NCI-H1930 (cell line): Measurements from ENCODE around the gene ASPHD2.
"Not testable (repeated sequence)": the region's sequence is repeated elsewhere in the genome, so short reads cannot be mapped to it uniquely, and the experiment has no call there.

ENCODE experiments used
- DNase-seq, 2 experiments: peaks; one replicate each; lab custom pipeline; 2025; lab: John Stamatoyannopoulos, UW

Gene ASPHD2

GRCh38 chr22:26416670-26417276, 12.3 kb upstream of the ASPHD2 start:
- DNase-seq = no peak

GRCh38 chr22:26417406-26417805, 11.7 kb upstream of the ASPHD2 start:
- no peak for DNase-seq

- no peak for DNase-seq
Measured at GRCh38 chr22:26418620-26419019, 10.4 kb upstream of the ASPHD2 start.

- DNase-seq = no peak
Measured at GRCh38 chr22:26426924-26427323, 2.1 kb upstream of the ASPHD2 start.

GRCh38 chr22:26429458-26430286, 612 bp downstream of the ASPHD2 start:
- DNase-seq = no peak

GRCh38 chr22:26430600-26430999, 1.5 kb downstream of the ASPHD2 start:
- no peak for DNase-seq

GRCh38 chr22:26431261-26431995, 2.4 kb downstream of the ASPHD2 start:
- no peak for DNase-seq

- no peak for DNase-seq
Measured at GRCh38 chr22:26432619-26433311, 3.7 kb downstream of the ASPHD2 start.

GRCh38 chr22:26433805-26434204, 4.7 kb downstream of the ASPHD2 start:
- no peak for DNase-seq

- DNase-seq = no peak
Measured at GRCh38 chr22:26435327-26436093, 6.5 kb downstream of the ASPHD2 start.

GRCh38 chr22:26436903-26437515, 7.9 kb downstream of the ASPHD2 start:
- DNase-seq = no peak

GRCh38 chr22:26437694-26438392, 8.8 kb downstream of the ASPHD2 start:
- no peak for DNase-seq

- DNase-seq = not testable (repeated sequence)
Measured at GRCh38 chr22:26438776-26439175, 9.7 kb downstream of the ASPHD2 start.

GRCh38 chr22:26439559-26439958, 10.5 kb downstream of the ASPHD2 start:
- DNase-seq = no peak

- DNase-seq = no peak
Measured at GRCh38 chr22:26442086-26442756, 13.2 kb downstream of the ASPHD2 start.

- no peak for DNase-seq
Measured at GRCh38 chr22:26443901-26444690, 15.0 kb downstream of the ASPHD2 start.

GRCh38 chr22:26444777-26445176, 15.7 kb downstream of the ASPHD2 start:
- DNase-seq = no peak

- DNase-seq = no peak
Measured at GRCh38 chr22:26445577-26446275, 16.7 kb downstream of the ASPHD2 start.
